GM12873 (cell line): ENCODE data around the gene MUC21.

Source experiments
- TF ChIP-seq, protein P1 (sequence below): IDR thresholded peaks from 2 replicates; pipeline ENCODE4 v1.5.1; 2012; ENCODE audit warnings: low read depth, mild to moderate bottlenecking, moderate library complexity, low read length, control low read depth; ENCODE audit not compliant: insufficient read depth; ENCODE audit errors: missing control alignments

Gene MUC21

DNA sequence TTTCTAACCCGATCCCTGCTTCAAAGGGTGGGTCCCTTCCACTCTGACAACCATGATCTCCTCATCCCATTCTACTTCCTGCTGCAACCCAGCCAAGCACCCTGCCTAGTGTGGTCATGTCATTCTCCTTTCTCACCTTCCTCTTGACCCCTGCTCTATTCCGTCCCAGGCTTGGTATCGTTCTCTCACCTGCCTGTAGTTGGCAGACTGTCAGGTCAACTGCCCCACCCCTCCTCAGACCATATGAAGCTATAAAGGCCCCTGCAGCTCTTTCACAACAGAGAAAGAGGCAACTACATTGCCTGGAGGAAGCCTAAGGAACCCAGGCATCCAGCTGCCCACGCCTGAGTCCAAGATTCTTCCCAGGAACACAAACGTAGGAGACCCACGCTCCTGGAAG is at the start of gene MUC21:
TSS of gene MUC21 (plus strand) at position 280 of the 400 bp plus-strand sequence. CDS start 241 bp downstream, outside the sequence.
- TF ChIP-seq, protein P1, sequence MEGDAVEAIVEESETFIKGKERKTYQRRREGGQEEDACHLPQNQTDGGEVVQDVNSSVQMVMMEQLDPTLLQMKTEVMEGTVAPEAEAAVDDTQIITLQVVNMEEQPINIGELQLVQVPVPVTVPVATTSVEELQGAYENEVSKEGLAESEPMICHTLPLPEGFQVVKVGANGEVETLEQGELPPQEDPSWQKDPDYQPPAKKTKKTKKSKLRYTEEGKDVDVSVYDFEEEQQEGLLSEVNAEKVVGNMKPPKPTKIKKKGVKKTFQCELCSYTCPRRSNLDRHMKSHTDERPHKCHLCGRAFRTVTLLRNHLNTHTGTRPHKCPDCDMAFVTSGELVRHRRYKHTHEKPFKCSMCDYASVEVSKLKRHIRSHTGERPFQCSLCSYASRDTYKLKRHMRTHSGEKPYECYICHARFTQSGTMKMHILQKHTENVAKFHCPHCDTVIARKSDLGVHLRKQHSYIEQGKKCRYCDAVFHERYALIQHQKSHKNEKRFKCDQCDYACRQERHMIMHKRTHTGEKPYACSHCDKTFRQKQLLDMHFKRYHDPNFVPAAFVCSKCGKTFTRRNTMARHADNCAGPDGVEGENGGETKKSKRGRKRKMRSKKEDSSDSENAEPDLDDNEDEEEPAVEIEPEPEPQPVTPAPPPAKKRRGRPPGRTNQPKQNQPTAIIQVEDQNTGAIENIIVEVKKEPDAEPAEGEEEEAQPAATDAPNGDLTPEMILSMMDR = no peak

DNA sequence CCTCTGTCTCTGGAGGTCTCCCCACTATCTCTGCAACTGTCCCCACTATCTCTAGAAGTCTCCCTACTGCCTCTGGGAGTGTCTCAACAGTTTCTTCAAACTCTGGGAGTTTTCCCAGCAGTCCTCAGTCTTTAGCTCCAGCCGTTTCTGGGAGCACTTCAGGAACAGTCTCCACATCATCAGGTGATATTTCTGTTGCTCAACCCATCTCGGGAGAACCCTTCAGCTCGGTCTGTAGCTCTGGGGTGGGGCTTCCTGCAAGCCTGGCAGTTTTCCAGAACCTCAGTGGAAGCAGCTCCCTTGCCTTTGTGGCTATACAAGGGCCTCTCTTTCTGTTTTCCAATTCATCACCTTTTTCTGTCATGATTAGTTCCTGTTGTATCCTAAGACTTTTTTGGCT is 48.5 kb upstream of the MUC21 start:
- TF ChIP-seq, protein P1 = no peak

DNA sequence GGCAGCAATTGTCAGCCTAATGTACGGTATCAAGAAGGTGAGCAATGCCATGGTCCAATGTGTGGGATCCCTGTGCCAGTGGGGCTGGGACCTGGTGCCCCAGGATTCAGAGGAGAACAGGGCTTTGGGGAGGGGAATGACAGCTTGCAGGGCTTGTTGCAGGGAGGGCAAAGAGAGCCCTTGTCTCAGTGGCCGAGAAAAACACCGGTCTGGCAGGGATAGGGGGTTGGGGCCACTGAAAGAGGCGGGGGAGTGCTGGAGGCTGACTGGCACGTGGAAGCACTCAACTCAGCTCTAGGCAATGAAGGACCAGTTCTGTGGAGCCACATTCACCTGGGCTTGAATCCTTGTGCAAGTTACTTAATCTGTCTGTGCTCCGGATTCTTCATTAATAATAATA is 46.3 kb upstream of the MUC21 start:
- TF ChIP-seq, protein P1 = no peak

DNA sequence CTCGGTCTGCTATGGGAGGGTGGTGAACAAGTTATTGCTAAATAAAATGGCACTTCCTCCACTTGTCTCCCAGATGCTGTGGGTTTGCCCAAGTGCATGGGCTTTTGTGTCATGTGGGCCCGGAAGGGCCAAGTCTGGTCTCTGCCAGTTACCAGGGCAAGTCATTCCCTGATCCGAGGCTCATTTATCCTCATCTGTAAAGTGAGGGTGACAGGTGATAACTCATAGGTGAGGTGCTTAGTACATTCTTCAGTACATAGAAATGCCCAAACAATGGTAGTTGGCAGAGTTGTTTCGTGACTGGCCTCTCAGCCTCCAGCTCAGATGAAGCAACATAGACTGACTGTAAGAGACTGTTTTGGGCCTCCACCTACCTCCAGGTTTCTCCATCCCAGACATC is 44.8 kb upstream of the MUC21 start:
- TF ChIP-seq, protein P1 = no peak

DNA sequence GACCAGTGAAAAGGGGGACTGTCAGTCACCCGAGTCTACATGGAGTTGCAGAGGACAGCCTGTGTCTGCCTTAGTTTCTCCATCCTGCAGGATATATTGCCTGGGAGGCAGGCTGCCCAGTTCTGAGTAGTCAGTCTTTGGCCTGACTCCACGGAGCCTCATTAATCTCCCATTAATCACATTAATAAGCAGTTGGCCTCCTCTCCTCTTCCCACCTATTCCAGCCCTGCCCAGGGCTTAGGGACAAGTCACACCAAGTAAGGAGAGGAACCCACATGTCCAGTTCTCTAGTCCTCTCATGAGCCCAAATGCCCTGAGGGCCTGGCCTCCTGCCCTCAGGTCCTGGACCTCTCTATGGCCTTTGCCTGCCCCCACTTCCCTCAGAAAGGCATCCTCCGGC is 44.0 kb upstream of the MUC21 start:
- TF ChIP-seq, protein P1 = no peak

DNA sequence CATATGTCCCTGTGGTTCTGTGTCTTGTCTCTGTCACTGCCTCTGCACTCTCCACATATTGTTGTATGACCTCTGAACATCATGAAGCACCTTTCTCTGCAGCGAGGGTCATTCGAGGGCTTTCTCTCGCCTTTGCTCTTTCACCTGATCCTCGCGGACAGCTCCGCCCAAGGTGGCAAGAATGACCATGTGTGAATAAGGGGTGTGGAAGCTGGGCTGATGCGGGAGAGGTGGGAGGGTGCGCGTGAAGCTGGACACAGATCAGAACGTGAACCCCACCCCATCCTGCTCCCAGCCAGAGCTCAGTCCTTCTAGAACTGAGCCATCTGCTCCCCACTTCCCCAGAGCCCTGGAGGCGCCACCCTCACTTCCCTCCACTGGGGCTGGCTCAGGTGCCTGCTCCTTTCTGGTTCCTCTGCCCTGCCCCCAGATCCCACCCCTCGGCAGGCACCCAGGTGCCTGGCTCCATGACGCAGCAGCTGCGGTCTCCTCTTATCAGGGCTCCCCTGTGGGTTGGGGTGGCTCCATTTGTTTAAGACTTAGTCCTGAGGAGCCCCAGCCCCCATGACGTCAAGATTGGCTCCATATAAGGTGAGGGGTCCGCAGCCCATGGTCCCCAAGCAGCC is 43.0 kb upstream of the MUC21 start, which contains the start of gene MUCL3:
TSS of gene MUCL3 (plus strand) at position 613 of the 626 bp plus-strand sequence. CDS start 27 bp downstream, outside the sequence.
- TF ChIP-seq, protein P1 = no peak

DNA sequence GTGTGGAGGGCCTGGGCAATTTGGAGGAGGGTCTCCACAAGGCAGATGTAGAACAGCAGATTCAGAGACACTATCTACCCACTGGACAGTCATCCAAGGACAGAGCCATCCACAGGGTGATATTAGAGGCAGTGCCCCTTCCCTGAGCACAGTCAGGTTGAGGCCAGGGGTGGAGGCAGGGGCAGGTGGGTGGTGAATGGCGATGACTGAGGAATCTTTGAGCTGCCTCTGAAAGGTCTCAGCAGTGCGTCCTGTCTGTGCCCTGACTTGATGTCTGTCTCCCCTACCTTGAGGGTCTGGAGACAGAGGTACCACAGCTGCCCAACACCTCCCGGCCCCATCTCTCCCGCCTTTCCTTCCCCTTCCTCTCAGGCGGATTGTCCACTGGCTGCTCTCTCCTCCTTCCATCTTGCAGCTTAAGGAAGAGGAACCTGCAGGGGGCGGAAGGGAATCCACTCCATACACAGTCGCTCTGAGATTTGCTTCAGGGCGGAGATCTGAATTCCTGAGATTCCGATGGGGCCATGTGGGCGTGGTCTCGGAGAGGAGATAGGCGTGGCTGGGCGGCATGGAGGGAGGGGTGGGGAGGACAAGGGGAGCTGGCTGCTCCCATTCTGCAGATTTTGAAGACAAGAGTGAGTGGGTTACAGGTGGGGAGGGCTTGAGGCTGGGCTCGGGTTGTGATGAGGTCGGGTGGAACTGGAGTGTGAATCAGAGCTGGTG is 41.0 kb upstream of the MUC21 start:
- TF ChIP-seq, protein P1 = no peak
